DND-41 (cell line): ENCODE measurements around the gene CASD1.

Experiments
- EZH2 ChIP-seq: IDR thresholded peaks from 3 replicates; pipeline ENCODE4 v1.6.1; 2012; ENCODE audit warnings: borderline replicate concordance, low read depth, mild to moderate bottlenecking, moderate library complexity, low read length, inconsistent platforms; ENCODE audit not compliant: severe bottlenecking
- TF ChIP-seq, protein P1 (sequence below): IDR thresholded peaks from 2 replicates; pipeline ENCODE4 v1.5.1; 2012; ENCODE audit warnings: borderline replicate concordance, low read length, moderate library complexity, mild to moderate bottlenecking; ENCODE audit not compliant: poor library complexity, severe bottlenecking; ENCODE audit errors: extremely low read depth

DNA sequence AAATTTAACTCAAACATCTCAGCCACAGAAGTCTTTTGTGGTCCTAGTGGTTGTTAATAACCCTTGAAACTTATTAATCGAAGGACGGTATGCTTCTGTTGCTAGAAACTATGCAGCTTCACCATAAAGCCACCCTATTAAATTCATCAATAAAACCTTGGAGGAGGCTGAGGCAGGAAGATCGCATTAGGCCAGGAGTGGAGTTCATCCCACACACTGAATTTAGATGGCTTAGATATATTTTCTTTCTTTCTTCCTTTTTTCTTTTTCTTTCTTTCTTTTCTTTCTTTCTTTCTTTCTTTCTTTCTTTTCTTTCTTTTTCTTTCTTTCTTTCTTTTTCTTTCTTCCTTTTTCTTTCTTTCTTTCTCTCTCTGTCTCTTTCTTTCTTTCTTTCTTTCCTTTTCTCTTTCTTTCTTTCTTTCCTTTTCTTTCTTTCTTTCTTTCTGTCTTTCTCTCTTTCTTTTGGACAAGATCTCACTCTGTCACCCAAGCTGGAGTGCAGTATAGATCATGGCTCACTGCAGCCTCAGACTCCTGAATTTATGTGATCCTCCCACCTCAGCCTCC lies 30.9 kb upstream of the CASD1 start:
- TF ChIP-seq, protein P1, sequence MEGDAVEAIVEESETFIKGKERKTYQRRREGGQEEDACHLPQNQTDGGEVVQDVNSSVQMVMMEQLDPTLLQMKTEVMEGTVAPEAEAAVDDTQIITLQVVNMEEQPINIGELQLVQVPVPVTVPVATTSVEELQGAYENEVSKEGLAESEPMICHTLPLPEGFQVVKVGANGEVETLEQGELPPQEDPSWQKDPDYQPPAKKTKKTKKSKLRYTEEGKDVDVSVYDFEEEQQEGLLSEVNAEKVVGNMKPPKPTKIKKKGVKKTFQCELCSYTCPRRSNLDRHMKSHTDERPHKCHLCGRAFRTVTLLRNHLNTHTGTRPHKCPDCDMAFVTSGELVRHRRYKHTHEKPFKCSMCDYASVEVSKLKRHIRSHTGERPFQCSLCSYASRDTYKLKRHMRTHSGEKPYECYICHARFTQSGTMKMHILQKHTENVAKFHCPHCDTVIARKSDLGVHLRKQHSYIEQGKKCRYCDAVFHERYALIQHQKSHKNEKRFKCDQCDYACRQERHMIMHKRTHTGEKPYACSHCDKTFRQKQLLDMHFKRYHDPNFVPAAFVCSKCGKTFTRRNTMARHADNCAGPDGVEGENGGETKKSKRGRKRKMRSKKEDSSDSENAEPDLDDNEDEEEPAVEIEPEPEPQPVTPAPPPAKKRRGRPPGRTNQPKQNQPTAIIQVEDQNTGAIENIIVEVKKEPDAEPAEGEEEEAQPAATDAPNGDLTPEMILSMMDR = no peak
- TF ChIP-seq EZH2 = no peak
